Activated CD4-positive, alpha-beta T cell treated with anti-CD3 and anti-CD28 coated beads for 36 hours (primary cell): ENCODE measurements around the gene RPIA. TPM values are rescaled to one million over a fixed set of nuclear protein-coding genes. Genes with fewer than 3 reads are reported as not detected.
"Not testable (repeated sequence)": the region's sequence is repeated elsewhere in the genome, so short reads cannot be mapped to it uniquely, and the experiment has no call there.

ENCODE experiments used
- ATAC-seq: fragments of 200-7000 bp; cut with Tn5 transposase; one replicate; pipeline ENCODE4 v1.10.0; 2021; ENCODE audit warnings: mild to moderate bottlenecking, moderate library complexity
- CTCF ChIA-PET: fragments of 350-600 bp; sonication (Branson Sonifier 250); formaldehyde crosslinking; loops from one replicate; lab custom pipeline; 2021; ENCODE audit warnings: antibody characterized with exemption; lab: Charles Lee
- POLR2A ChIA-PET: fragments of 350-600 bp; sonication (Branson Sonifier 250); formaldehyde crosslinking; loops from one replicate; lab custom pipeline; 2021; ENCODE audit warnings: antibody characterized with exemption, inconsistent platforms; lab: Charles Lee
- DNase-seq: peaks from one replicate; pipeline ENCODE4 v3.0.0-alpha.2; 2020
- H3K27ac Mint-ChIP-seq: one replicate; pipeline ENCODE4 v1.8.0; 2021; ENCODE audit warnings: mixed read lengths
- H3K27me3 Mint-ChIP-seq: one replicate; pipeline ENCODE4 v1.8.0; 2021; ENCODE audit warnings: mixed read lengths
- H3K36me3 Mint-ChIP-seq: one replicate; pipeline ENCODE4 v1.8.0; 2021; ENCODE audit warnings: low read depth, mixed read lengths
- H3K4me1 Mint-ChIP-seq: one replicate; pipeline ENCODE4 v1.8.0; 2021; ENCODE audit warnings: mixed read lengths
- H3K4me3 Mint-ChIP-seq: one replicate; pipeline ENCODE4 v1.8.0; 2021; ENCODE audit warnings: mild to moderate bottlenecking, moderate library complexity, mixed read lengths
- H3K9me3 Mint-ChIP-seq: one replicate; pipeline ENCODE4 v1.8.0; 2021; ENCODE audit warnings: low read depth, mixed read lengths
- intact Hi-C, 2 experiments: fragments of 100-400 bp; cut with DNase I in 1 of 2; cut with micrococcal nuclease in 1 of 2; formaldehyde crosslinking; loops; one replicate each; pipeline versions ENCODE4 v1.14.2 to v1.15.1; 2022 to 2024; cut with DNase I, micrococcal nuclease
- total RNA-seq, 2 experiments: library from RNA; stranded (reverse); gene quantifications; one replicate each; pipeline ENCODE4 v1.2.3, GENCODE V29; 2021

Gene RPIA
- total RNA-seq, 2 experiments from 2014 or later, result 38.3 to 65.4 TPM

- no peak for DNase-seq
- intact Hi-C loops, result no loop called here
- Mint-ChIP-seq H3K27ac (peak overlapping the region; percentile 69), H3K4me1 (peaks cover 44% of the 10 kb centered on the region), H3K27me3 (no peaks in the 10 kb centered on the region), H3K9me3 (peaks cover 6% of the 10 kb centered on the region), H3K4me3 (no peak overlapping the region), H3K36me3 (peaks cover 69% of the 10 kb centered on the region)
- ATAC-seq, result no peak
- CTCF ChIA-PET, result no interaction called here
- POLR2A ChIA-PET, result interaction anchor here (0.6 kb wide), 1 partner anchor 12 kb away, joined by 3 read pairs; no protein-coding TSS in a partner anchor
Observed at GRCh38 chr2:88755836-88756235, 64.4 kb downstream of the RPIA start.

- H3K36me3 Mint-ChIP-seq, result peaks cover 58% of the 10 kb centered on the region
- no peak overlapping the region for H3K4me3 Mint-ChIP-seq
- H3K9me3 Mint-ChIP-seq, result peaks cover 6% of the 10 kb centered on the region
- ATAC-seq (no peak), DNase-seq (no peak)
- ChIA-PET CTCF (no interaction called here), POLR2A (no interaction called here)
- peaks cover 37% of the 10 kb centered on the region for H3K4me1 Mint-ChIP-seq
- no peak overlapping the region for H3K27ac Mint-ChIP-seq
- H3K27me3 Mint-ChIP-seq, result no peaks in the 10 kb centered on the region
- intact Hi-C loops, result no loop called here
Observed at GRCh38 chr2:88757025-88757424, 65.6 kb downstream of the RPIA start.

GRCh38 chr2:88758702-88759101 lies 67.2 kb downstream of the RPIA start:
- H3K27me3 Mint-ChIP-seq, DNase-seq, H3K9me3 Mint-ChIP-seq, ATAC-seq, H3K4me3 Mint-ChIP-seq, H3K27ac Mint-ChIP-seq, intact Hi-C loops, POLR2A ChIA-PET: not testable (repeated sequence)
- Mint-ChIP-seq H3K4me1 (peaks cover 20% of the 10 kb centered on the region), H3K36me3 (peaks cover 42% of the 10 kb centered on the region)
- CTCF ChIA-PET, result interaction anchor here (0.6 kb wide), 1 partner anchor 45 kb away, joined by 3 read pairs; no protein-coding TSS in a partner anchor

GRCh38 chr2:88760819-88761598 lies 69.5 kb downstream of the RPIA start:
- Mint-ChIP-seq H3K4me1 (peaks cover 11% of the 10 kb centered on the region), H3K36me3 (peaks cover 21% of the 10 kb centered on the region), H3K9me3 (peaks cover 6% of the 10 kb centered on the region), H3K27ac (no peak overlapping the region), H3K27me3 (peaks cover 10% of the 10 kb centered on the region), H3K4me3 (no peak overlapping the region)
- ChIA-PET POLR2A (no interaction called here), CTCF (no interaction called here)
- peak; percentile 35 for ATAC-seq
- intact Hi-C loops, result no loop called here
- DNase-seq, result no peak

- peaks cover 11% of the 10 kb centered on the region for H3K27me3 Mint-ChIP-seq
- H3K36me3 Mint-ChIP-seq, result peaks cover 5% of the 10 kb centered on the region
- ChIA-PET POLR2A (no interaction called here), CTCF (interaction anchor here (1.1 kb wide), 1 partner anchor 9 kb away, joined by 4 read pairs; no protein-coding TSS in a partner anchor)
- DNase-seq (no peak), ATAC-seq (no peak)
- H3K4me3 Mint-ChIP-seq, result no peak overlapping the region
- H3K4me1 Mint-ChIP-seq, result peaks cover 11% of the 10 kb centered on the region
- no peaks in the 10 kb centered on the region for H3K9me3 Mint-ChIP-seq
- intact Hi-C loops, result no loop called here
- no peak overlapping the region for H3K27ac Mint-ChIP-seq
Observed at GRCh38 chr2:88764141-88764849, 72.8 kb downstream of the RPIA start.

- peaks cover 11% of the 10 kb centered on the region for H3K4me1 Mint-ChIP-seq
- peaks cover 11% of the 10 kb centered on the region for H3K27me3 Mint-ChIP-seq
- peaks cover 5% of the 10 kb centered on the region for H3K36me3 Mint-ChIP-seq
- ChIA-PET CTCF (no interaction called here), POLR2A (no interaction called here)
- no peak overlapping the region for H3K4me3 Mint-ChIP-seq
- ATAC-seq (no peak), DNase-seq (no peak)
- intact Hi-C loops, result loop anchor here in 1 of 2 experiments (1.0 kb wide), 1 partner anchor 138 kb away; the partner anchor contains the start of gene EIF2AK3
- H3K9me3 Mint-ChIP-seq, result no peaks in the 10 kb centered on the region
- H3K27ac Mint-ChIP-seq, result no peak overlapping the region
Observed at GRCh38 chr2:88764850-88765153, 73.3 kb downstream of the RPIA start.

- H3K4me1 Mint-ChIP-seq, result peaks cover 11% of the 10 kb centered on the region
- ChIA-PET POLR2A (interaction anchor here (1.0 kb wide), 1 partner anchor 11 kb away, joined by 3 read pairs; no protein-coding TSS in a partner anchor), CTCF (no interaction called here)
- intact Hi-C loops, result loop anchor here in 1 of 2 experiments (1.0 kb wide), 1 partner anchor 138 kb away; the partner anchor contains the start of gene EIF2AK3
- peaks cover 1% of the 10 kb centered on the region for H3K36me3 Mint-ChIP-seq
- H3K9me3 Mint-ChIP-seq, result no peaks in the 10 kb centered on the region
- H3K4me3 Mint-ChIP-seq, result peak overlapping the region; percentile 71
- peak; percentile 89 for ATAC-seq
- DNase-seq, result peak; percentile 82
- peaks cover 14% of the 10 kb centered on the region for H3K27me3 Mint-ChIP-seq
- H3K27ac Mint-ChIP-seq, result peak overlapping the region; percentile 25
Observed at GRCh38 chr2:88765154-88765888, 73.8 kb downstream of the RPIA start.

- H3K27me3 Mint-ChIP-seq, result peaks cover 15% of the 10 kb centered on the region
- H3K4me1 Mint-ChIP-seq, result peaks cover 11% of the 10 kb centered on the region
- H3K36me3 Mint-ChIP-seq, ATAC-seq, DNase-seq, H3K9me3 Mint-ChIP-seq, CTCF ChIA-PET: not testable (repeated sequence)
- POLR2A ChIA-PET, result interaction anchor here (1.0 kb wide), 1 partner anchor 11 kb away, joined by 3 read pairs; no protein-coding TSS in a partner anchor
- H3K27ac Mint-ChIP-seq, result peak overlapping the region; percentile 25
- intact Hi-C loops, result loop anchor here in 1 of 2 experiments (1.0 kb wide), 1 partner anchor 139 kb away; the partner anchor contains the start of gene EIF2AK3
- peak overlapping the region; percentile 71 for H3K4me3 Mint-ChIP-seq
Observed at GRCh38 chr2:88765889-88766481, 74.5 kb downstream of the RPIA start.

GRCh38 chr2:88770016-88770415 lies 78.5 kb downstream of the RPIA start:
- Mint-ChIP-seq H3K4me3 (no peak overlapping the region), H3K27me3 (peaks cover 10% of the 10 kb centered on the region), H3K36me3 (no peaks in the 10 kb centered on the region), H3K27ac (no peak overlapping the region), H3K9me3 (peaks cover 9% of the 10 kb centered on the region), H3K4me1 (peaks cover 5% of the 10 kb centered on the region)
- CTCF ChIA-PET, result no interaction called here
- intact Hi-C loops, result no loop called here
- DNase-seq (no peak), ATAC-seq (no peak)
- POLR2A ChIA-PET, result no interaction called here

- CTCF ChIA-PET, ATAC-seq, H3K27ac Mint-ChIP-seq, H3K27me3 Mint-ChIP-seq, H3K36me3 Mint-ChIP-seq, H3K4me3 Mint-ChIP-seq, POLR2A ChIA-PET, H3K4me1 Mint-ChIP-seq, intact Hi-C loops, DNase-seq: not testable (repeated sequence)
- H3K9me3 Mint-ChIP-seq, result peaks cover 22% of the 10 kb centered on the region
Observed at GRCh38 chr2:88773233-88774028, 82.0 kb downstream of the RPIA start.
